Natural killer cell treated with Interleukin-12 subunit alpha and Interleukin-12 subunit beta and Interleukin-15 and Interleukin-18, amount 100 ng/mL, for 72 hours (primary cell): ENCODE data around the gene CDK3. TPM values are rescaled to one million over a fixed set of nuclear protein-coding genes. Genes with fewer than 3 reads are reported as not detected.
"Not testable (repeated sequence)": the region's sequence is repeated elsewhere in the genome, so short reads cannot be mapped to it uniquely, and the experiment has no call there.

Source experiments
- ATAC-seq, 2 donors: fragments of 150-1000 bp; cut with Tn5 transposase in 1 of 2; sonication (Bioruptor Pico), chemical (Tn5 transposase) in 1 of 2; 2 replicates each; pipeline ENCODE4 v1.10.0; 2021
- DNase-seq: peaks from one replicate; pipeline ENCODE4 v3.0.0; 2022; ENCODE audit warnings: low spot score
- H3K27ac Mint-ChIP-seq, 2 donors: 1 replicate in 1 of 2; 2 replicates in 1 of 2; pipeline ENCODE4 v1.8.0; 2022; ENCODE audit warnings: mixed read lengths in 2 of 2, mild to moderate bottlenecking in 1 of 2, moderate library complexity in 1 of 2
- H3K27me3 Mint-ChIP-seq, 2 donors: 1 replicate in 1 of 2; 2 replicates in 1 of 2; pipeline ENCODE4 v1.8.0; 2022; ENCODE audit warnings: mixed read lengths in 2 of 2
- H3K36me3 Mint-ChIP-seq: one replicate; pipeline ENCODE4 v1.8.0; 2022; ENCODE audit warnings: mixed read lengths
- H3K4me1 Mint-ChIP-seq, 2 donors: 1 replicate in 1 of 2; 2 replicates in 1 of 2; pipeline ENCODE4 v1.8.0; 2022; ENCODE audit warnings: low read depth in 2 of 2, mixed read lengths in 2 of 2, mild to moderate bottlenecking in 1 of 2
- H3K4me3 Mint-ChIP-seq: one replicate; pipeline ENCODE4 v1.8.0; 2022; ENCODE audit warnings: mixed read lengths
- H3K9me3 Mint-ChIP-seq: 2 replicates; pipeline ENCODE4 v1.8.0; 2022; ENCODE audit warnings: mixed read lengths
- total RNA-seq, 2 donors: library from RNA; stranded (reverse); gene quantifications; one replicate each; pipeline ENCODE4 v1.2.3, GENCODE V29; 2022

CDK3 gene
- total RNA-seq, result 10 to 100 TPM in 1 of 2 donors, 1 to 10 TPM in 1; 9.8 to 16.2 TPM

DNA sequence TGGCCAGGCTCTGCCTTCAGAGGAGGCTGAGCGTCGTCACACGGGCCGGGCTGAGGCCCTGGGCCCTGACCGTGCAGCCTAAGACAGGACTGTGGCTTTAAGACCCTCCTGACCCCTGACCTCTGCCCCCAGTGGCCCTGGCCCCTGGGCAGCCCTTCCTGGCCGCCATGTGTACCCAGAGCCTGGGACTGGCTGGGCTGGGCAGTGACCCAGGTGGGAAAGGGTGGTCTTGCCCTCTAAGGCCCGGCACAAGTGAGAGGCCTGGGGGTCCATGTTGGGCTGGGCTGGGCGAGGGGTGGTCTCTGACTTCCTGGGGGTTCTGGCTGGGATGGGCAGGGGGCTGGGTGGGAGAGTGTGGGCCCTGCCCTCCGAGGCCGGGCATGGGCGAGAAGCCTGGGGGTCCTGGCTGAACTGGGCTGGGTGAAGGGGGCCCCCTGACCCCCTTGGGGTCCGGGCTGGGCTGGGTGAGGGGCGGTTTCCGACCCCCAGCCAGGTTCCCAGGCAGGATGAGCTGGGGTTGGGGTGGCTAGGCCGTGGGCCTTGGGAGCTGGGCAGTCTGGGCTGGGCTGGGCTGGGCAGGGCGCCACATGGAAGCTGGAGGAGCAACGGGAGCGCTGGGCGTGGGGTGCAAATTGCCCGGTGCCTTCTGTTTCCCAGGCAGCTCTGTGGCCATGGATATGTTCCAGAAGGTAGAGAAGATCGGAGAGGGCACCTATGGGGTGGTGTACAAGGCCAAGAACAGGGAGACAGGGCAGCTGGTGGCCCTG is at the start of gene CDK3:
Gene CDK3, plus strand, starts transcription at position 101 of the 767 bp plus-strand sequence. Its CDS starts 571 bp downstream, at position 672.
- H3K4me1 Mint-ChIP-seq, result peaks cover 15 to 18% of the 10 kb centered on the region in 2 donors
- ATAC-seq, result peak in 1 of 2 donors; percentile 13

DNA sequence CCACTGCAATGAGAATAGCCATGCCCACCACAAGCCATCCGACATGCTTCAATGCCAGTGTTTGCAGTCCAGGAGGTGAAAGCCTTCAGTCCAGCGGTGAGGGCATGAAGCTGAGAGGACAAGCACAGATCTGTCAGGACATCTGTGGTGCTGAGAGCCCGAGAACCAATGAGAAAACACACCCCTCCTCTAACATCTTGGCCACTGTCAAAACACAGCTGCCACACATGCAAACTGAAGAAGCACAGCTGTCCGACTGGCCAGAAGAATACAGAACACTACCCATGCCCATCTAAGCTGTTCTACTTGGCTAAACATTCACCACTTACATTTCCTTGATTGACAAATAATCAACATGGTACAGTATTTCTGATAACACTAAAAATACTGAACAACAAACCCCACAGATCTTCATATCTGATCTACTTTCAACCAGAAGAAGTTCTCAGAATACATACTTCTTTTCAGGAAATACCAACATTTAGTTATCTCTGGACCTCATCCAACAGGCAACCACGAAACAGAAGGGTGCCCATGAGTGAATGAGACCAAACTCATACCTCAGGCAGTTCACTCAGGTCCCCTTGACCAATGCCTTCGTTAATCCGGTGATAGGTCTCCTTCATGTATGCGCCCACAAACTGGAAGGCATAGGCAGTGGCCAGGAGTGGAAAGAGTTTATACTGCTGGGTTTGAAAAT is 49.6 kb upstream of the CDK3 start:
- peak overlapping the region in 1 of 2 donors; percentile 10 for H3K27ac Mint-ChIP-seq
- no peaks in the 10 kb centered on the region for H3K4me1 Mint-ChIP-seq
- H3K27me3 Mint-ChIP-seq, result no peaks in the 10 kb centered on the region
- ATAC-seq, result peak in 1 of 2 donors; percentile 70
- H3K9me3 Mint-ChIP-seq, result no peaks in the 10 kb centered on the region
- DNase-seq, result no peak
- peaks cover 10% of the 10 kb centered on the region for H3K36me3 Mint-ChIP-seq
- H3K4me3 Mint-ChIP-seq, result peak overlapping the region; percentile 3

More for the DNA sequence above, at the start of gene CDK3:
- Mint-ChIP-seq H3K4me3 (no peak within 1 kb of the TSS), H3K36me3 (no peaks in the 10 kb centered on the region), H3K27me3 (no peaks in the 10 kb centered on the region), H3K9me3 (no peaks in the 10 kb centered on the region), H3K27ac (no peak within 1 kb of the TSS)
- DNase-seq, result peak; percentile 29

DNA sequence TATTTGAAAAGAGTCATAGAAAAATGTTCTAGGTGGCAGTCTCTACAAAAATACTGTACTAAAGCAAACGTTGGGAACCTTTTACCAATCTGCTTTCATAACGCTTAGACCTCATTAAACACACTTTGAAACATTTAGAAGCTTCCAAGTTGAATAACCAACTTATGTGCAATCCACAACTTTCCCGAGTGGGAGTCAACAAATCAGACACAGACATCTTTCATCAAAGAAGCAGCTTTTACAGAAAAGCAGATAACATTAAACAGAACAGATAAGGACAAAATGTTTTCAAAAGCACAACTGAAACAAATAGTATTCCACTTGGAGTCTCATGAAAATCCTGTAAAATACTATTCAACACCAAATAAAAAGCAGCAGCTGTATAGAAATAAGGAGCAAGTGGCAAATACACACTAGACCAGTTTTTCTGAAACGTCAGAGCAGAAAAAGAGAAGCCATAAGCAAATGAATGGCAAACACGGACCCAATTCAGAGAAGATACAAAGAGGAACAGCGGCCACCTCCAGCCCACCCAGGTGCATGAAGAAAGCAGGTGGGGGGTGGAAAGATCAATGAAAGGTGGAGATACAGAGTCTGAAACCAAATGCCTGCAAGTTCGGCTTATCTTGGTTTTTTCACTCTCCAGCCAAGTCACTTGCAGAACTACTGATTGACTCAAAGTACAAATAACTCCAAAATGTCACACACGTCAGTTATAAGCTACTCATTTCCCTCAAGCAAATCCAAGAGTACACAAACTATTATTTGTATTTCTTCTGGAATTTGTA is 41.4 kb upstream of the CDK3 start:
- H3K36me3 Mint-ChIP-seq, result peaks cover 4% of the 10 kb centered on the region
- no peaks in the 10 kb centered on the region for H3K9me3 Mint-ChIP-seq
- DNase-seq, result no peak
- ATAC-seq, result no peak
- H3K4me1 Mint-ChIP-seq, result no peaks in the 10 kb centered on the region
- H3K27me3 Mint-ChIP-seq, result no peaks in the 10 kb centered on the region
- H3K27ac Mint-ChIP-seq, result no peak overlapping the region
- H3K4me3 Mint-ChIP-seq, result no peak overlapping the region

DNA sequence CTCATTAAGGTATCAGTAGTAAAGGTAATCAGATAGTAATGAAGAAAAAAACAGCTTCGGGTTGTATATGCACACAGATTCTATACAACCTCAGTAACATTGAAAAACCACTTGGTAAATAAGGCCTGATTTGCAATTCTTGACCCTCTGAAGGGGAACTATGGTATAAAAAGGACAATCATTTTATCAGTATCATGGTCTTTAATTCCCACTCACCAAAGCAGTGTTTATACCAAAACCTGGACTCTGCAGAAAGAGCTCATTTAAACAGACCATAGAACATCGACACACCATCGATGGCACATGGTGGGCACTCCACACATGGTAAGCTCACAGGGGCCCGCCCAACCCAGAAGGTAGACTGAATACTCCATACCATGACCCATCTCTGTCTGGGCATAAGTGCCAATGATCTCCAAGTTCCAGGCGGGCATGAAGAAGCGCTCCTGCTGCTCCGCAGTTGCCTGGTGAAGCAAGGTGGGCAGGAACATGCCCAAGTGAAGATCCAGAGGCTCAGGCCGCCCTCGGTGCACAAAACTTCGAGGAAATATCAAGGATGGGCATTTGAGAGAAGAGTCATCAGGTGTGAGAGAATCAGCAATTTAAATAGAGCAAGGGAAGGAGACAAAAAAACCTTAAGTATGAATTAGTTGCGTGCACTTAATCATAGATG is 40.7 kb upstream of the CDK3 start:
- Mint-ChIP-seq H3K4me3 (no peak overlapping the region), H3K9me3 (no peaks in the 10 kb centered on the region), H3K36me3 (peaks cover 4% of the 10 kb centered on the region), H3K4me1 (no peaks in the 10 kb centered on the region), H3K27ac (no peak overlapping the region), H3K27me3 (no peaks in the 10 kb centered on the region)
- DNase-seq, result no peak
- no peak for ATAC-seq

DNA sequence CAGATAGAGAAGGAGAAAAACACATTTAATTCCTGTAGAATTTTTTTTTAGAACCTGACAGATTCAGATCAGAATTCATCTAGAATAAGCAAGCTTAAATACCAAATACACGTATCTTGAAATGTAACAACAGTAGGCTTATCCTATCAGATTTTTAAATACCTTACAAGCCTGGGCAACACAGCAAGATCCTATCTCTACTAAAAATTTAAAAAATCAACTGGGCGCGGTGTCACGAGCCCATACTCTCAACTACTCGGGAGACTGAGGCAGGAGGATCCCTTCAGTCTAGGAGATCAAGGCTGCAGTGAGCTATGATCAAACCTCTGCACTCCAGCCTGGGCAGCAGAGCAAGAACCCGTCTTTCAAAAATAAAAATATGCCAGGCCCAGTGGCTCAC is 35.2 kb upstream of the CDK3 start:
- Mint-ChIP-seq H3K27me3 (no peaks in the 10 kb centered on the region), H3K9me3 (no peaks in the 10 kb centered on the region), H3K4me3 (no peak overlapping the region), H3K36me3 (peaks cover 6% of the 10 kb centered on the region), H3K4me1 (peaks cover 3 to 6% of the 10 kb centered on the region in 2 donors), H3K27ac (peak overlapping the region in 1 of 2 donors; percentile 17)
- DNase-seq (no peak), ATAC-seq (no peak)

DNA sequence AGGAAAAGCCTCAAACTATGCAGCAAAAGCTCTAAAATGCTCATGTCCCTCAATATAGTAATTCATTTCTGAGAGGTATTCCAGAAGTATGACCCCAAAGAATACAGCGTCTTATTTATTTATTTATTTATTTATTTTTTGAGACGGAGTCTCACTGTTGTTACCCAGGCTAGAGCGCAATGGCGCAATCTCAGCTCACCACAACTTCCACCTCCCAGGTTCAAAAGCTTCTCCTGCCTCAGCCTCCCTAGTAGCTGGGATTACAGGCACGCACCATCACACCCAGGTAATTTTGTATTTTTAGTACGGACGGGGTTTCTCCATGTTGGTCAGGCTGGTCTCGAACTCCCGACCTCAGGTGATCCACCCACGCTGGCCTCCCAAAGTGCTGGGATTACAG is 31.6 kb upstream of the CDK3 start:
- H3K36me3 Mint-ChIP-seq, H3K27ac Mint-ChIP-seq, H3K27me3 Mint-ChIP-seq, H3K4me3 Mint-ChIP-seq, ATAC-seq, DNase-seq, H3K9me3 Mint-ChIP-seq: not testable (repeated sequence)
- H3K4me1 Mint-ChIP-seq, result peaks cover 9 to 11% of the 10 kb centered on the region in 2 donors

DNA sequence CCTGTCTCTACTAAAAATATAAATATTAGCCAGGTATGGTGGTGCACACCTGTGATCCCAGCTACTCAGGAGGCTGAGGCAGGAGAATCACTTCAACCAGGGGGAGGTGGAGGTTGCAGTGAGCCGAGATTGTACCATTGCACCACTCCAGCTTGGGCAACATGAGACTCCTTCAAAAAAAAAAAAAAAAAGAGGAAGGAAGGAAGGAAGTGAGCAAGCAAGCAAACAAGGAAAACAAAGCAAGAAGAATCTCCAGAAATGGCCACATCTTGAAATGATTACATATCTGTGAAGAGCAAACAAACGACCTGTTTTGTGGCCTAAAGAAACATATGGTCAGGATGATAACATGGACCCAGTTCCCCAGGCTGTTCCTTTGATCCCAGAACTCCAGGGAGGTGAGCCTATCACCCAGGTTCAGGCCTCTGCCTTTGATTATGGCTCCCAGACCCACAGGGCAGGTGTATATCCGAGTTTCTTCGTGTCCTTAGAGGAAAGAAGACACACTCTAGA is 30.6 kb upstream of the CDK3 start:
- Mint-ChIP-seq H3K4me1 (peaks cover 9 to 11% of the 10 kb centered on the region in 2 donors), H3K9me3 (no peaks in the 10 kb centered on the region), H3K27ac (peak overlapping the region in 1 of 2 donors; percentile 29), H3K4me3 (no peak overlapping the region), H3K36me3 (peaks cover 6% of the 10 kb centered on the region), H3K27me3 (no peaks in the 10 kb centered on the region)
- ATAC-seq (no peak), DNase-seq (no peak)

DNA sequence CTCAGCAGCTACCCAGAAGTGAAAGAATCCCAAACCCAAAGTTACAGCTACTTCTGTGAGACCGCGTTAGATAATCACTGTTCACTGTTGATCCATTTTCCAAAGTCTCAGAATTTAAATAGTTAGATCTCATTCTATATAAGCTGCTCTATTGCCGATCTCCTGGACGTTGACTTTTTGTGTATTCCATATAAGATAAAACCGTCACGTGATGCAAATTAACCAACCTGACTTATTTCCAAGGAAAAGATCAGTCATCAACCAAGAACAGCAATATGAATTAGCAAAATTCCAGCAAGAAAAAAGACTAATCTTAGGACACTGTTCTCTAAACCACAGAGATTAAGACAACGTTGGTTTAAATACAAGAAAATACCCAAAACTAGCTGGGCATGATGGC is 30.0 kb upstream of the CDK3 start:
- no peak overlapping the region for H3K4me3 Mint-ChIP-seq
- DNase-seq (no peak), ATAC-seq (no peak)
- no peaks in the 10 kb centered on the region for H3K27me3 Mint-ChIP-seq
- H3K36me3 Mint-ChIP-seq, result peaks cover 6% of the 10 kb centered on the region
- peaks cover 10 to 14% of the 10 kb centered on the region in 2 donors for H3K4me1 Mint-ChIP-seq
- H3K27ac Mint-ChIP-seq, result no peak overlapping the region
- no peaks in the 10 kb centered on the region for H3K9me3 Mint-ChIP-seq

DNA sequence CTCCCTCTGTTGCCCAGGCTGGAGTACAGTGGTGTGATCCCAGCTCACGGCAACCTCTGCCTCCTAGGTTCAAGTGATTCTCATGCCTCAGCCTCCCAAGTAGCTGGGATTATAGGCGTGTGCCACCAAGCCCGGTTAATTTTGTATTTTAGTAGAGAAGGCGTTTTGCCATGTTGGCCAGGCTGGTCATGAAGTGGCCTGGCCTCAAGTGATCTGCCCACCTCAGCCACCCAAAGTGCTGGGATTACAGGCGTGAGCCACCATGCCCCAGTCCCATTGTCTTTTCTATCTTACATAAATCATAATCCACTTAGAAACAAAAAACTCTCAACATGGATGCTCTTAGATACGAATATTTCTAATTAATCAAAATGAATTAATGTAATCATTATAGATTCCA is 25.5 kb upstream of the CDK3 start:
- H3K36me3 Mint-ChIP-seq, H3K27me3 Mint-ChIP-seq, ATAC-seq, H3K4me3 Mint-ChIP-seq, H3K9me3 Mint-ChIP-seq, DNase-seq: not testable (repeated sequence)
- Mint-ChIP-seq H3K27ac (peak overlapping the region in 1 of 2 donors; percentile 26), H3K4me1 (peaks cover 28 to 30% of the 10 kb centered on the region in 2 donors)

DNA sequence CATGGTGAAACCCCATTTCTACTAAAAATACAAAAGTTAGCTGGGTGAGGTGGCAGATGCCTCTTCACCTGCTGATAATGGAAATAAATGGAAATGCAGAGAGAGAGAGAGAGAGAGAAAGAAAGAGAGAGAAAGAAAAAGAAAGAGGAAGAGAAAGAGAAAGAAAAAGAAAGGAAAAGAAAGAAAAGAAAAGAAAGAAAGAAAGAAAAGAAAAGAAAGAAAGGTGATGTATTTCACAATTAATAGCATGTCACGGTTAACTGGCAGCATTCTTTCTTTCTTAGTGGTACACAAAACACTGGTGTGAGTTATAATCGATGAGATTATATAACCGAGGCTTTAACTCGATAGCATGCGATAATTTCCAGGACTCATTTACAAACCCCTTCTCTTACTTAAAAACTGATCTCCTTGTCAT is 24.9 kb upstream of the CDK3 start:
- Mint-ChIP-seq H3K36me3 (no peaks in the 10 kb centered on the region), H3K27me3 (no peaks in the 10 kb centered on the region), H3K27ac (peak overlapping the region in 1 of 2 donors; percentile 26), H3K4me3 (peak overlapping the region; percentile 41), H3K9me3 (no peaks in the 10 kb centered on the region), H3K4me1 (peaks cover 28 to 31% of the 10 kb centered on the region in 2 donors)
- DNase-seq (no peak), ATAC-seq (no peak)

DNA sequence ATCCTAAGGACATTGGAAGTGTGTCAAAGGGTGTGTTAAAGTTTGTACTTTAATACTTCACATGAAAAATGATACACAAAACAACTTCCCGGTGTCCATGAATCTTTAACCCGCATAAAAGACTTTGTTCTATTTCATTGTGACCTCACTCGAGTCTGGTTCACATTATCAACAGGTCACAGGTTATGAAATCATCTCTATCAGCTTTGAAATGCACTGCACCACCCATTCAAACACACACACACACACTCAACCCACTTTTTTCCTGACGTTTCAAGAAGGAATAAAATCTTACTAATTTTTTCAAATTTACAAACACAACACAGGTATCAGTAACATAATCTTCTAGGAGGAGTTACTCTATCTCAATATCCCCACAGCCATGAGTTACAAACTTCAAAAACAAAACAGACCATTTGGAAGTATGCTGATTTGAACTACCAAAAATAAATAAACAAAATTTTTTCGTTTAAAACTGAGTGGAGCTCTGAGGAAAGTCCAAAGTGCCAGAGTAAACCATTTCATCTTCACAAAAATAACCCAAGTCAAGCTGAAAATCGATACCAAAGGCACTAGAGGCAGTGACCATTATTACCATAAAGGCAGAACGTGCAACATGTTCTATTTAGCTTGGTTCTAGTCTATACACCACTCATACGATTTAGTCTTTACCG is 24.3 kb upstream of the CDK3 start:
- H3K27me3 Mint-ChIP-seq, result no peaks in the 10 kb centered on the region
- H3K4me3 Mint-ChIP-seq, result peak overlapping the region; percentile 41
- ATAC-seq, result no peak
- H3K4me1 Mint-ChIP-seq, result peaks cover 28 to 35% of the 10 kb centered on the region in 2 donors
- H3K27ac Mint-ChIP-seq, result peak overlapping the region; percentile 24 to 26
- no peak for DNase-seq
- no peaks in the 10 kb centered on the region for H3K9me3 Mint-ChIP-seq
- H3K36me3 Mint-ChIP-seq, result no peaks in the 10 kb centered on the region

DNA sequence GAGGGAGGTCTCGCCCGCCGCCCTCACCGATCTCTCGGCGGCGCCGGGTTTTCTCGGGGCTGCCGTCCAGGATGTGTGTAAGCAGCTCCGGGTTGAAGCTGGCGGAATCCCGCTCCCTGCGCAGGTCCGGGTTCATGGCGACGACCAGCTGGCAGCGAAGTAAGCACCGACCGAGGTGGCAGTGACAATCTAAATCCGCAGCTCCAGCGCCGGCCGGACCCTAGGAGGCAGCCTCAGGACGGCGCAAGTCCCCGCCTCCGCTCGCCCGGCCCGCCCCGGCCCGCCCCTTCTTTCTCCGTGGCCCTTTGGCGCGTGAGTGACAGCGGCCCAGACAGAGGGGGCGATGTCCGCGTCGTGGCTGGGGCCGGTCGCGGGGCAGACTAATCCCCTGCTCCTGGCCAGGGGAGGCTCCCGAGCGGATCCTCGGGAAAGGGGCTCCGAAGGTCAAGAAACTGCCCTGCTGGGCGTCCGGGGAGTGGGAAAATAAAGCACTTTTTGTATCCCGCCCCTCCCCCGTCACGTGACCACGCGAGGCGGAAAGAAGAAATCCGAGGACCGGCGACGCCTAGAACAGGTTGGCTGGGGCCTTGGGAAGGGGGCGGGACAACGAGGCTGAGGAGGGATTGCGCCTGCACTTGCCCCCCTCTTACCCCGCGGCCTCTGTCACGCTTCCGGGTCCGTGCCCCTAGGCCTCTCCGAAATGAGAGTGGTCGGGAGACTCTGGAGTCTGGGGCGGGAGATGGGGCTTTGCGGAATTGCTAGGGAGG is 21.5 kb upstream of the CDK3 start, which contains the start of the genes ACOX1 and TEN1:
Gene ACOX1, minus strand, starts transcription at position 229 of the 767 bp plus-strand sequence. Its CDS starts 93 bp downstream, at position 136.
Gene TEN1, plus strand, starts transcription at position 303 of the 767 bp plus-strand sequence. CDS start 6,953 bp downstream, outside the sequence.
- Mint-ChIP-seq H3K27me3 (no peaks in the 10 kb centered on the region), H3K4me1 (peaks cover 23 to 38% of the 10 kb centered on the region in 2 donors), H3K4me3 (peak within 1 kb of the TSS; percentile 94), H3K9me3 (no peaks in the 10 kb centered on the region), H3K36me3 (no peaks in the 10 kb centered on the region), H3K27ac (peak within 1 kb of the TSS; percentile 93 to 100)
- DNase-seq (peak; percentile 98), ATAC-seq (peak; percentile 98)
